GM19025 (cell line): ENCODE results near the gene STRADB.
A peak's percentile ranks its signal among the peaks of the same experiment; 100 is the strongest.
"Not testable (repeated sequence)": the region's sequence is repeated elsewhere in the genome, so short reads cannot be mapped to it uniquely, and the experiment has no call there.

Experiments used
- ATAC-seq: cut with Tn5 transposase; IDR thresholded peaks from one replicate; pipeline ENCODE4 v1.9.1; 2021; ENCODE audit warnings: mild to moderate bottlenecking, low read depth, moderate library complexity; ENCODE audit not compliant: unreplicated experiment

The STRADB gene

DNA sequence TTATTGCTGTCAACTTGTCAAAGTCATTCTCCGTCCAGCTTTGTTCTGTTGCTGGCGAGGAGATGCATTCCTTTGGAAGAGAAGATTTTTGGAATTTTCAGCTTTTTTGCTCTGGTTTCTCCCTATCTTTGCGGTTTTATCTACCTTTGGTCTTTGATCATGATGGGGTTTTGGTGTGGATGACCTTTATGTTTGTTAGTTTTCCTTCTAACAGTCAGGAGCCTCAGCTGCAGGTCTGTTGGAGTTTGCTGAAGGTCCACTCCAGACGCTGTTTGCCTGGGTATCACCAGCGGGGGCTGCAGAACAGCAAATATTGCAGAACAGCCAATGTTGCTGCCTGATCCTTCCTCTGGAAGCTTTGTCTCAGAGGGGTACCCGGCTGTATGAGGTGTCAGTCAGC, 21.7 kb upstream of the STRADB start:
- not testable (repeated sequence) for ATAC-seq

DNA sequence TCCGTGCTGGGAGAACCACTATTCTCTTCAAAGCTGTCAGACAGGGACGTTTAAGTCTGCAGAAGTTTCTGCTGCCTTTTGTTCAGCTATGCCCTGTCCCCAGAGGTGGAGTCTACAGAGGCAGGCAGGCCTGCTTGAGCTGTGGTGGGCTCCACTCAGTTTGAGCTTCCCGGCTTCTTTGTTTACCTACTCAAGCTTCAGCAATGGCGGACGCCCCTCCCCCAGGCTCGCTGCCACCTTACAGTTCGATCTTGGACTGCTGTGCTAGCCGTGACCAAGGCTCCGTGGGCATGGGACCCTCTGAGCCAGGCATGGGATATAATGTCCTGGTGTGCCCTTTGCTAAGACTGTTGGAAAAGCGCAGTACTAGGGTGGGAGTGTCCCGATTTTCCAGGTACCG, 21.2 kb upstream of the STRADB start:
- ATAC-seq = not testable (repeated sequence)

DNA sequence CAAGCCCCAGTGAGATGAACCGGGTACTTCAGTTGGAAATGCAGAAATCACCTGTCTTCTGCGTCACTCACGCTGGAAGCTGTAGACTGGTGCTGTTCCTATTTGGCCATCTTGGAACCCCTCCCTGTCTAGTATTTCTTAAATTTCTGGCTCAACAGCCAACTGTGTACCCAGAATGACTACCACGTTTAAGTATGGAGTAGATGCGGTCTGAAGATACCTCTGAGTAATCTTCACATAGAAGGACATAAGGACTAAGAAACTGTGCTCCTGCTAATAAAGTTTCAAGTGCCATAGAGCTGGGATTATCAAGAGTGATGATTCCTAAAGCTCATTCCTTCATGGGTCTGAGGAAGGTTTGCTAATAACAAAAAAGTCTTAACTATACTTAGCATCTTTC, 20.7 kb upstream of the STRADB start:
- ATAC-seq = no peak

DNA sequence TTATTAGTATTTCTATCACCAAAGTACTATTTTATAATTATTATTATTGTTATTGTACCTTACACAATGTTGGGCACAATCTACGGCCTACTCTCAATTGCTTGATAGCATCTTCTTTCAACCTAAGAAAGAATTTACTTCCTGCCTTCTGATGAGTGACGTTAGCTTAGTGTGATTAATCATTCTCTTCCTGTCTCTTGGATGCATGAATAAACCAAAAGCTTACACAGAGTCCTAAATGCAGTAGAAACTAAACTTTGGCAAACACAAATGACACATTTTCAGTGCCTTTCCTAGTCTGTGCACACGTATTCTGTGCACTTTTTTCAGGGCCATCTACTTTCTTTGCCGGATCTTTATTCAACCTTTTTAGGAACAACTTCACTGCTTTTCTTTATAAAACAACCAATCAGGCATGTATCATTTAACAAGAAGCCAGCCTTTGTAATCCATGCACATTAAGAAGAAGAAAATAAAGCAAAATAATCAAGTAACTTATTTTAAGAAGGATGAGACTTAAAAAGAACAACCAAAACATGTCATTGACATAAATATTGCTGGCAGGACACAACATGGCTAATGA, 19.4 kb upstream of the STRADB start:
- no peak for ATAC-seq

DNA sequence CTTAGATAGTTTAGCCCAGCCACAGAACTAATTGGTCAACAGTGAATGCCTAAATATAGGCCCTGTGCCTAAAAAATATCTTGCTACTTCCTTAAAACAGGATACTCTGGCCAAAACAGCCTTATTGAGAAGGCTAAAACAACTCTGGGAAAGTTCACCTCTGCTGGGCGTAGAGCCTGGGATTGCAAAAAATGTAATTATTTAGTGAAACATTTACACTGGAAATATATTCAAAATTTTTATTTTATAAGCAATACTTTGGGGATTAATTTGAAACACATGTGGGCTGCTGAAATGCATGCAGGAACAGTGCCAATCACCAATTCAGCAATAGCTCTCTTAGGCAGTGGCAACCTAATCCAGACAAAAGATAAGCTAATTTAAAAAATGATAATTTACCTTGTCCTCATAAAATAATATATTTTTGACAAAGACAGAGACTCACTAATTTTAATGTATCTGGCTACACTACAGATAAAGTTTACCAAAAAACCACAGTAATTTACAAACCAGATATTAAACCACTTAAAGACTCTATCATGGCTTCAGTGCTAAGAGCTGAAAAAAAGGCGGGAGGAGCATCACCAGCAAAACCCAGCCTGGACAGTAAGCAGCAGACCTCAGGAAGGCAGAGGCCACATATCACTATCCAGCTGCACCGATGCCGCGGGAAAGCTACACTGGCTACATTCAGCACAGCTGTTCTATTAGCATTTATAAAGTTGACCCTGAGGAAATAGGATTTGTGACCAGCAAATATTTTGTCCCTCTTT, 18.7 kb upstream of the STRADB start:
- ATAC-seq = no peak

DNA sequence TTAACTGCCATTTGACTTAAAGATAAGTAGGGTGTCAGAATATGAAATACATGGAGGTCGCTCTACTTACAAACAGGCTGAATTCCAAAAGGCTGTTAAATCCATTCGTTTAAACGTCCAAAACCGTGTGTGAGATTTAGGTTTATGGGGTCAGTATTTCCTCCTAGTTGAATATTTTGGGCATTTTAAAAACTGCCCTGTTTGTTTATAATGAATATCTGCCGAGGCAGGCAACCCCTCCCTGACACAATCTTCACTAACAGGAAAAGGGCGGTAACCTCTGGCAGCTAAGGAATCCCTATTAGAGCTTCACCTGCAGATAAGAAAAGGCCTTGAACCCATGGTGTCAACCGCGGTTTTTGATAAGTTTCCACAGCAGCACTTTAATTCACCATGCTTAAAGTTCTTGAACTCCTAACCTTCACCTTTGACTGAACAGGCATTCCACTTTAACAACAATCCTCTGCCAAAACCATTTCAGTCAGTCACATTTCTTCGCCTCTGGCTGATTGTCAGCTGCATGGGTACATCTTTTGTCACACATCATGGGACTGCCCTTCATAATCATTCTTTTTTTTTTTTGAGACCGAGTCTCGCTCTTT, 18.0 kb upstream of the STRADB start:
- ATAC-seq = no peak

DNA sequence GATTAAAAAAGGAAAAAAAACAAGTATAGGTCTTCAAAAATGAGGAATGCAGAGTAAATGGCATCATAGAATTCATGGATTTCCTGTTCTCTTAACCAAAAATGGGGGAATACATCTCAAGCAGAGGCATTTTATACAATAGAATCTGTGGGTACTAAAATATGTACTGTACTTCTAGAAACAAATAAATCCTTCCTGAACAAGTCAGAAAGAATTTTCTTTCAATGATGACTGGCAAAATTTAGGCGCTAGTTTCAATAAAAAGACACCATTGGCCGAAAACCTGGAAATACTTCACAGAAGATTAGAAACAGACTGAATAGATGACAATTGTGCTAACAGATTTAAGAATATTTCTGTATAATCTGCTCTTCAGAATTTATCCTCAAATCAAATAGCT, 15.4 kb upstream of the STRADB start:
- ATAC-seq = no peak

DNA sequence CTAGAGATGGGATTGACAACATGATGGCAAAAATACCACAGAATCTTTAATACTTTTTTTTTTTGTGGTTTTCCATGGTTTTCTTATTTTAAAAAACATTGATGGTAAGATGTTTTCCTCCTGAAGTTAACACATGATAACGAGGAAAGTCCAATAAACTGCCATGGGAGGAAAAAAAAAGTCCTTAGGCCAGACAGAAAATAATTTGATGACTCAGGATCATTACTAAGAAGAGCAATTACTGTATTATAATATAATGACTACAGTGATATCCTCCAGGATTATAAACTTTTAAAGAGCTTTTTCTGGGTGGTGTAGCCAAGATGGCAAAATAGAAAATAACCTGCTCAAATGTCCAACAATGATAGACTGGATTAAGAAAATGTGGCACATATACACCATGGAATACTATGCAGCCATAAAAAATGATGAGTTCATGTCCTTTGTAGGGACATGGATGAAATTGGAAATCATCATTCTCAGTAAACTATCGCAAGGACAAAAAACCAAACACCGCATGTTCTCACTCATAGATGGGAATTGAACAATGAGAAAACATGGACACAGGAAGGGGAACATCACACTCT, 12.1 kb upstream of the STRADB start:
- ATAC-seq = not testable (repeated sequence)

DNA sequence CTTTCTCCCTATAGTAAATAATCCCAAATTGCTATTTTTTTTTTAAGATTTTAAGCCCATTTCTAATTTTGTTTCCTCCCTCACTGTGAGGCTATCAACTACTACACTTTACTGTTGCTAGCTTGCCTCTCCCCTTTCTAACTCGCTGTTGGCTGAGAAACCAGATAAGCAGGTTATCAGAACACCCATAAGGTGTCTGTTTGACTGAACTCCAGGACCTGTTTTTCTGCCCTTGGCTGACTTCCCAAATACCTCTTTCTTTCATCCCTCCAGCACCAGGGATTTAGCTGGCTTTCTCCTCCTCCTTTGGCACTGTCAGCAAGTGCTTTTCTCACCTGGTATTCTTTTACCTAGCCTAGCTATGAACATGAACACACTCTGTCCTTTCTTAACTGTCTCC, 11.4 kb upstream of the STRADB start:
- ATAC-seq = no peak

DNA sequence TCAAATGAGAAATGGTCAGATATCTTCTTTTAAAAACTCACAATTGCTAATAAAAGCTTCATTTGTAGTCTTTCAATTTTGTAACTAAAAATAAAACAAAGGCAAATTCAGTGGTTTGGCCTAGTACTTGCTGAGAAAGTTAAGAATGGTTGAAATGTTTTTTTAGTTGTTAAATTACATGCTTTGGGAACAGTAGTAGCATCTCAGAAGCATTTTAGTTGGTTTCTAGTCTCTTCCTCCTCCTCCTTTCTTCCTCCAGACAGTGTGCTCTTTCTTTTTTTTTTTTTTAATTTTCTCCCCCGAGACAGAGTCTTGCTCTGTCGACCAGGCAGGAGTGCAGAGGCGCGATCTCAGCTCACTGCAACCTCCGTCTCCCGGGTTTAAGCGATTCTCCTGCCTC, 10.1 kb upstream of the STRADB start:
- no peak for ATAC-seq

DNA sequence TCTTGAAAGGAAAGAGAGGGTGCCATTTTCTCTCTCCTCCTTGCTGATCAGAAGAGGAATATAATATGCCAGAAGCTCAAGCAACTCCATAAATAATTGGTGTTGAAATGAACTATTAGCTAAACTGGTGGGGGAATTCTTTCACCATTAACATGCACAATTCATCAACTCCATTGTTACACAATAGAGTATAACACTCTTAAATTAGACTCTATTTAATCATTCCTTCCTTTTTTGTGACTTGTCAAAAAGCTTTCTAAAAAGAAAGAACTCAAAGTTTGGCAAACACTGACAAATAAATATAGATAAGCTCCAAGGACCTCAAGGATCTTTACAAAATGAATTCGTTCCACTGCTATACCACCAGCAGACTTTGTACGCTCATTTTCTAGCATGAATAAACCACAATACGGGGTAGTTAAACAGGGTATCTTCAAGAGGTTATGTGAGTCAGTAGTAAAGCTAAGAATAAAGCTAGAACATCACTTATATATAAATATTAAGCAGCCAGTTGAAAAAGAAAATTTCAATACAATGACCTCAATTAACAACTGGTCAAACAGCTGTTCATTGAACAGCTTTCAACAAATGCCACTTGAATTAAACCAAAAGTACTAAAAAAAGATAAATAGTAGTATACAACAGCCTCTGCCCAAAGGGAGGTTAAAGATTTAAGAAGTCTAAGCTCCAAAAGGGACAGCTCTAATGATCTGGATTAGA, 6.6 kb upstream of the STRADB start:
- ATAC-seq = no peak

DNA sequence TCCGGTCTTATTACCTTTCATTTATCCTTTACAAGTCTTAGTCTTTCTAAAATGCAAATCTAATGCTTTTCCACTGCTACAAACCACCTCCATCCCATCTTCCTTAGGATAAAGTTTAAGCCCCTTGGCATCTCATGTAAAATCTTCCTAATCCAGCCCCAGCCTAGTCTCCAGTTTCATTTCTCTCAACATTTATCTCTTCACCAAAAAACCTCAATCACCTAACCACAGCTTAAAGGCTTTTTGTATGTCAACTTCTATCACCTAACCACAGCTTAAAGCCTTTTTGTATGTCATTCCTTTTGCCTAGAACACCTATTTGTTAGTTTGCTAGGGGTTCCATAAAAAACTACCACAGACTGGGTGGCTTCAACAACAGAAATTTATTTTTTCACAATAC, 4.5 kb upstream of the STRADB start:
- no peak for ATAC-seq

DNA sequence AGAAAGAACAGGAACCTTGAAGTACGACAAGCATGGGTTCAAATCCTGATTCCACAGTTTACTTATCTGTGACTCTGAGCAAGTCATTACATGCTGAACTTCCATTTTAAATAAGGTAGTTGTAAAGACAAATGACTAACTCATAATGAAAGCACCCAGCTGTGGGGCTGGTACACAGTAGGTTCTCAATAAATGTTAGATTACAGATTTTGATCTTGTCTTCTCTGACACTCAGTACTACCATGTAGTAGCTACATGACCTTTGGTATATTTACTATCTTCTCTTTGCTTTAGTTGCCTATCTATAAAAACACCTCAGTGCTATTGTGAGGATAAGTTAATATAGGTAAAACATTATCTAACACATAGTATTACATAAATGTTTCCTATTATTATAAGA, 3.5 kb upstream of the STRADB start:
- ATAC-seq = no peak

DNA sequence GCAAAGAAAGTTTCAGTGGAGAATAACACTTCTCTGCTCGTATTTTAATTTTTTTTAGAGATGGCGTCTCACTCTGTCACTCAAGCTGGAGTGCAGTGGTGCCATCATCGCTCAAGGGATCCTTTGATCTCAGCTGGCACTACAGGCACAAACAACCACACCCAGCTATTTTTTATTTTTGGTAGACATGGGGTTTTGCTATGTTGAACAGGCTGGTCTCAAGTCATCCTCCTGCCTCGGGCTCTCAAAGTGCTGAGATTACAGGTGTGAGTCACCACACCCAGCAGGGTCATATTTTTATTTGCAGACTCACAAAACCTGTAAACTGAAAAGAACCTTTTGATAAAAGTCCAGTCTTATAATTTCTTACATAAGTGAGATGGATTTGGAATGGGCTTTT, 2.8 kb upstream of the STRADB start:
- ATAC-seq = no peak

DNA sequence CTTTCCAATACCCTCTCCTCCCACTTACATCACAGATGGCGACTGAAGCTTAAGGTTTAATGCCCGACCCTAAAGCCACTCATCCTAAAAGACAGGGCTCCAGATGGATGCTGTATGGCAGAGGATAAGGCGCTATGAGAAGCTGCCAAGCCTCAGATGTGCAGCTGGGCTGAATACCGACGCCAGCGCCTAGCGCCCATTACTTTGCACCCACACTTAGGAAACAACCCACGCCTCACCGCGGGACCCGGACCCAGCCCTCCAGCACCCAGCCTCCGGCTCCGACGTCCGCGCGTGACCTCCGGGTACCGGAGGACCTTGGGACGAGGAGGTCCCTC, 617 bp upstream of the STRADB start:
- peak; percentile 14 for ATAC-seq

DNA sequence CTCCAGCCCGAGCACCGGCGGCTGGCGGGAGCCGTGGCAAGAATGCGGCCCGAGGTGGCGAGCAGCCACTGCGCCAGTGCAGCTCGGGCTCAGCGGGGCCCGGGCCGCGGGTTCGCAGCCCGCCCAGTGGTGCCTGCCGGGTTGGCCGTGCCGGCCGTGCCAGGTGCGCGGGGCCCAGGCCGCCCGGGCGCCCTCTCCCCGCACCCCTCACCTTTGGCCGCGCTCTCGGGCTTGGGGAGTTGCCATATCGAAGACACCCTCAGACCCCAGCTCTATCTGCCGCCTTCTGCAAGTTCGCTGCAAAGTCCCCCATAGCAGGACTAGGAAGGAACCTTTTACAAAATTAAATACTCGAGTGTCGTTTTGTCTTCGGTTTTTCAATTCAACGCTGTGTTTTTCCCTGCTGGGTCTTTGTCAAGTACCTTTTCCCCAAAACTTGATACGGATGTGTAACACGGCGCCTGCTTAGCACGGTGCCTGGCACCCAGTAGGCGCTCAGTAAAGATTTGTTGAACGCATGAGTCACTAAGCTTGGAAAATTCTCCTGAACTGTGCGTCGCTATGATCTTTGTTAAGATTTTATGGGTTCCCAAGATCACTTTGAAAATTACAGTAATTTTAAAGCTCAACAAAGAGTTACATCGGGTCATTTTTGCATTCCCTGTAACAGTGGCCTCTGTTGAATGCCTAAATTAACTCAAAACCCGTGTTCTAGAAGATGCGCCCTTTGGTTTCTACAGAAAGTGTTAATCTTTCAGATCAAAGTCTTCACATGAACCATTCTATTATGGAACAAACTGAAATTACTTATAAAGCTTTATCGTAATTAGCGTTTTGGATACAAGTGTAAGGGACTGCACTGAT, 750 bp downstream of the STRADB start:
- no peak for ATAC-seq

DNA sequence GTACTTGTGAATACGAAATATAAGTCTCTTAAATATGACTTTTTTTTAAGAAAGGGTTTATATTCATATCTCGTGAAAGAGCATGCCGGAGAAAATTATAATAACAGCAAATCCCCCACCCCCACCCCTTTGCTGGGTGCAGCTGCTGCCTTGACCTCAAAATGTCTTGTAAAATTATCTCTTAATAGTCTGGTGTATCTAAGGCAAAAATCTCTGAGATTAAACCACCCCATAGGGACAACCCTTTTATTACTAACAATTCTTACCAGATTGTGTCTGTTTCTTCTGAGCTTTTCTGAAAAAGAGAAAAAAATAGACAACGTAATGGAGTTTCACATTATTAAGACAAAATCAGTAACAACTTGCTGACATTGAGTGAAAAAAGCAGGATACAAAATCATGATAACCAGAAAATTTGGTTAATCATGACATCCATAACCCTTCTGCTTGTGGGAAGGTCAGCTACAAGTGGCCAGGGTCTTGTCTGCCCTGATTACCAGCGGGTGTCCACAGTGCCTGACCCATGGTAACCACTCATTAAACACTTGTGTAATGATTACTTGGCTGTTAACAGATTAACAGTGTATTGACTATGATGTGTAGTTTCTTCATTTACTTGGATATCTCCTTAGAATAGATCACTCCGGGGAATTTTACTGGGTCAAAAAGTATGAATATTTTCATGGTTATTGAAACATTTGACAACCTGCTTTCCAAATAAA, 1.5 kb downstream of the STRADB start:
- ATAC-seq = no peak

DNA sequence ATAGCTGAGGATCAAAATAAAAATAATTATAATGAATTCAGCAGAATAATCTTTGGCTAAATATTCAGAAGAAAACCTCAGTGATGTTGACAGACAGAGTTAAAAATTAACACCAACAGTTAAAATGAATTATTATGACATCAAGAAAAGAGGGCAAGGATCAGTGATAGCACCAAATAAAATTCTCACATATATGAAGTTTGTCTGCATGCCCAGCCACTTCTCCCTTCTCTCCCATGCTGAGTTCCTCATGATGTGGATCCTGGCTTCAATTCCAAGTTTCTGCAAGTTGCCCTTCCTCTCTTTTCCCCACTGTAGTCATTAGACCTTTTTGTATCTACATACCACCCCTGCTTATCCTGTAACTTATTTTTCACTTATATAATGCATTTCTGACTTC, 6.8 kb downstream of the STRADB start:
- ATAC-seq = no peak

DNA sequence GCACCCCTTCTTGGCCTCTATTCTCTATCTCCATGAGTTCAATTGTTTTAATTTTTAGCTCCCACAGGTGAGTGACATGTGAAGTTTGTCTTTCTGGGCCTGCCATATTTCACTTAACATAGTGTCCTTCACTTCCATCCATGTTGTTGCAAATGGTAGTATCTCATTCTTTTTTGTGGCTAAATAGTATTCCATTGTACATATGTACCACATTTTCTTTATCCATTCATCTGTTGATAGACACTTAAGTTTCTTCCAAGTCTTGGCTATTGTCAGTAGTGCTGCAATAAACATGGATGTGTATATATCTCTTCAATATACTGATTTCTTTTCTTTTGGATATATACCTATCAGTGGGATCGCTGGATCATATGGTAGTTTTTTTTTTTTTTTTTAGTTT, 9.0 kb downstream of the STRADB start:
- no peak for ATAC-seq

DNA sequence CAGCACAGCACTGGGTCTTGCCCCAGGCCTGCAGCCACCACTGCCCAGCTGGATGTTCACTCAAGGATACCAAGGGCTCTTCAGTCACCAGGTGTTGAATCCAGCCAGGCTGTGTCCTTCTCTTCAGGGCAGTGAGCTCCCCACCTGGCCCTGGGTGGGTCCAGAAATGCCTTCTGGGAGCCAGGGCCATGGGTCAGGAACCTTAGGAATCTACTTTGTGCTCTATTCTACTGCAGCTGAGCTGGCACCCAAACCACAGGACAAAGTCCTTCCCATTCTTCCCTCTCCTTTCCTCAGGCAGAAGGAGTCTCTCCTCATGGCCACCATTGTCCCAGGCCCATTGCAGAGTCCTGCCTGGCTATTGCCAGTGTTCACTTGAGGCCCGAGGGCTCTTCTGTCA, 13.0 kb downstream of the STRADB start:
- ATAC-seq = no peak
